Lung microvascular endothelial cell (primary cell): ENCODE measurements around the gene FRG1. TPM values are rescaled to one million over a fixed set of nuclear protein-coding genes. Genes with fewer than 3 reads are reported as not detected.
"Not testable (repeated sequence)": the region's sequence is repeated elsewhere in the genome, so short reads cannot be mapped to it uniquely, and the experiment has no call there.

Source experiments
- DNase-seq, 2 donors: peaks; one replicate each; pipeline versions ENCODE4 v3.0.0 to v3.0.0-alpha.2; 2010; ENCODE audit warnings: low read depth in 2 of 2
- total RNA-seq: library from RNA; depleted of rRNA; stranded (reverse); fragments of >200 nt; gene quantifications from 2 replicates; pipeline ENCODE4 v1.2.1, GENCODE V29; 2014

FRG1 gene
- 21.8 and 24.0 TPM in 2 replicates for total RNA-seq

DNA sequence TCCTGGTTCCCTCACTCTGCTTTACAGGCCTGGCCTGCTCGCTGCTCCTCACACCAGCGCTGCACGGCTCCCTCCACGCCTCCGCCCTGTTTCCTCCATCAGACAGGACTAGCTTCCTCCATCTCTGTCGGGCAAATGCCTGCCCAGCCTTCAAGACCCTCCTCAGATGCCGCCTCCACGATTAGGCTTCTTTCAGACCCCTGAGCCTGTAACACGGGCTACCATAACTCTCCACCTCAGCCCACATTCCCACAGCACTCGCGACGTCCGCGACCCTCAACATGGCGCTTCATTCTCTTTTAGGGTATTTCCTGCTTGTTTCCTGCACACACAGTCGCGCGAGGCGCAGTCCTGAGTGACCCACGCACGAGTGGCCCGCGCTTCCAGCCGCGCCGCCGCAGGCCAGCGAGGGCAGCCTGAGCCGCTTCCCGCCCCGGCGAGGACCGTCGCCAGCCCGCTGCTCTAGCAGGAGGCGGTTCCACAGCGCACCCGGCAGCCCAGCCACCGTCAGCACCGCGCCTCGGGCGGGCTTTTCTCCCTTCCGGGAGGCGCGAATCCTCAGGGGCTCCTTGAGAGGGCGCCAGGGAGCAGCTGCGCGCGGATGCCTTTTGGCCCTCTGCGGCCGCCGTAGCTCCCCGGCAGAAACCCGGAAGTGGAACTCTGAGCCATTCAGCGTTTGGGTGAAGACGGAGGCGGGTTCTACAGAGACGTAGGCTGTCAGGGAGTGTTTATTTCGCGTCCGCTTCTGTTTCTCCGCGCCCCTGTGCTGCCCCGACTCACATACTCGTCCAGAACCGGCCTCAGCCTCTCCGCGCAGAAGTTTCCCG, at the start of gene FRG1:
Gene FRG1 (plus strand): TSS at position 695 of the 827 bp plus-strand sequence. CDS start 138 bp downstream, outside the sequence.
- peak; percentile 96 to 97 for DNase-seq

DNA sequence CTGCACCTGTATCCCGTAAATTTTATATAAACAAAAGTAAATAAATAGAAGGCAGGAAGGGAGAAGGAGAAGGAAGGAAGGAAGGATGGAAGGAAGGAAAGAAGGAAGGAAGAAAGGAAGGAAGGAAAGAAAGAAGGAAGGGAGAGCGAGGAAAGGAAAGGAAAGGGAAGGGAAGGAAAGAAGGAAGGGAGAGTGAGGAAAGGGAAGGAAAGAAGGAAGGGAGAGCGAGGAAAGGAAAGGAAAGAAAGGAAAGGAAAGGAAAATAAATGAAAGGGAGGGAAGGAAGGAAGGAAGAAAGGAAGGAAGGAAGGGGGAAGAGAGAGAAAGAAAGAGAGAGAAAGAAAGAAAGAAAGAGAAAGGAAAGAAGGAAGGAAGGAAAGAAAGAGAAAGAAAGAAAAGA, 43.0 kb upstream of the FRG1 start:
- no peak for DNase-seq

DNA sequence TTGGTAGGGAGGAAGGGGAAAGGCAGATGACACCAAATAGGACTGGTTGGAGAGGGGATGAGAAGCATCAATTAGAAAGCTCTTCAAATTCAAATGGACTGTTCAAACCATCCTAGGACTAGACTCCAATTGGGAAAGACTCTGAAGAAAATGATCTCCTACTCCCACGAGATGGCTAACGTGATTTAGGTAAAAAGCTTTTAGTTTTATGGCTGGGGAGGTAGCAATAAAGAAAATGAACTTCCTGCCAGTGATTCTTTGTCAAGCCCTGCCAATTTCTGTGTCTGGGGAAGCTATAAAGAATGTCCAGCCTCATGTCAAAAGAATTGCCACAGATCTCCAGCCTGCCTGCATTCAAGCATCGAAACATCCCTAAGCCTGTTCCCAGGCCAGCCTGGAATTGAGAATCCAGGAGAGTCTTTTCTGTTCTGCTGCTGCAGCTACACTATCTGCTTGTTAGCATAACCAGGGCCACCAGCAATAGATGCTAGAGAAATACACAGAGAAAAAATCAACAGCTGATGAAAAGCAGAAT, 41.1 kb upstream of the FRG1 start:
- DNase-seq: not testable (repeated sequence)

DNA sequence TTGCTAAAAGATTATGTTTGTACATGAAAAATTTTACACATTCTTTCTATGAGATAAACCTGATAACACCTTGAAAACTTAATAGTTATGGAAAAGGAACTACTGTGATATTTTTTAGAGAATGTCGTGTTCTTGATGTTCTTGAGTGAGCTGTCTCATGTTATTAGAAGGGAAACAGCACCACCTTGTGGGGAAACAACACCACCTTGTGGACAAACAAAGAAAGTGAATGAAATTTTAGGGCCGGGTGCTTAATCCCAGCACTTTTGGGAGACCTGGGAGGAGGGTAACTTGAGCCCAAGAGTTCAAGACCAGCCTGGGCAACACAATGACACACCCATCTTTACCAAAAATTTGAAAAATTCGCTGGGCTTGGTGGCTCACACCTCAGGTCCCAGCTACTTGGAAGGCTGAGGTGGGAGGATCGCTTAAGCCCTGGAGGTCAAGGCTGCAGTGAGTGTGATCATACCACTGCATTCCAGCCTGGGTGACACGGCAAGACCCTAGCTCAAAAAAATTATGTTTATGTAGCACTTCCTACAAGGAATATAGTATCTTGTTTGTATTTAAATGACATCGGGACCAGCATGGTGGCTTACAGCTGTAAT, 36.1 kb upstream of the FRG1 start:
- peak; percentile 70 to 76 for DNase-seq

DNA sequence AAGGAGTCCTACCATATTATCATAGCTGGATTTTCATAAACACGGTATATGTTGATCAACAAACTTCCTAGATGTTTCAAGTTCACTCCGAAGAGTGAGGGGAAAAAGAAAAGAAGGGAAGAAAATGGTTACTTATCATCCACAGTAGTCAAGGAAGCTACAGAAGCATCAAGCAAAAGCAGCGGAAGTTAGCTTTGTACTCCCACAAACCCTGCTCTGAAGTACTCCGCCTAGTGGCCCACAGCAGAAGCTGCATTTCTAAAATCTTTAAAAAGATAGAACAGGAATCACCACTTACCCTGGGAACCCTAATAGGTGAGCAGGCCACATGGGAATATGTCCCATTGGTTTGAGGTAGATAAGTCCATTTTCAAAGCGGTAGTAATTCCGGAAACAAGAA, 28.5 kb upstream of the FRG1 start:
- peak in 1 of 2 donors; percentile 2 for DNase-seq

DNA sequence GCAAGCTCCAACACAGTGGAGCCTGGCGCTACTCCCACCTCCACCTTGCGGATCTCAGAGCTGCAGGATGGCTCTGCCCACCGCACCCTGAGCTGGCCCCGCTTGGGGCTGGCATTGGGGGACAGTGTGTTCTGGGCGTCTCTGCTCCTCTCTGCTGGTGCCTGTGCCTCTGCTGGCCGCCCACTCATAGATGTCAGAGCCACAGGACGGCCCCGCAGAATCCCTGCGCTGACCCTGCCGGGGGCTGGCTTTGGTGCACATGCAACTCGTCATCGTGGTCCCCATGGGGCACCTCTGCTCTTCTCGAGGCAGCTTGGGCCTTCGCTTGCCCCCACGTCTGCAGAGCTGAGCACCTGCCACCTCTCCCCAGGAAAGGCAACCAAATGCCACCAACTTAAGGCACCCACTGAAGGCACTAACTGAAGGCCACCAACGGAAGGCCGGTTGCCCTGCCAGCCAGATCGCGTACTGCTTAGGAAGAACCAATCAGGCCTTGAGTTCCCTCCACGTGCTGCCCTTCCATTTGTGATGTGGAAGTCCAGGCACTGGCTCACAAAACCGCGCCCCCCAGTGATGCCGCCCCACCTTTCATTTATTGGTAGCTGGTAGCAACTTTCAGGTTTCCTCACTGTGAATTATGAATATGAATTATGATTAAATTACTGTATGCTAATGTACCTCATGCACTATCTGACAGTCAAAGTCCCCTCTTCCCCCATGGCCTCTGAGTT, 23.3 kb upstream of the FRG1 start:
- no peak for DNase-seq

DNA sequence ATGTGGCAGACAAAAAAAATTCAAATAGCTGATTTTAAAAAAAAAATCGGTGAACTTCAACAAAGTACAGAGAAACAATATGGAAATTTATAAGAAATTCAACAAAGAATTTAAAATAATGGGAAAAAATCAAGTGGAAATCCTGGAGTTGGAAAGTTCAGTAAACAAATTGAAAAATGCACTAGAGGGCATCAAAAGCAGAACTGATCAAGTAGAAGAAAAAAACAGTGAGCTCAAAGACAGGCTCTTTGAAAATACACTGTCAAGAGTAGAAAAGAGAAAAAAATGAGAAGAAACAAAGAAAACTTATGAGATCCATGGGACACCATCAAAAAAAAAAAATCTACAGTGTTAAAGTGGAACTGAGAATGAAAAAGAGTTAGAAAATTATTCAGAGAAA, 19.6 kb upstream of the FRG1 start:
- no peak for DNase-seq

DNA sequence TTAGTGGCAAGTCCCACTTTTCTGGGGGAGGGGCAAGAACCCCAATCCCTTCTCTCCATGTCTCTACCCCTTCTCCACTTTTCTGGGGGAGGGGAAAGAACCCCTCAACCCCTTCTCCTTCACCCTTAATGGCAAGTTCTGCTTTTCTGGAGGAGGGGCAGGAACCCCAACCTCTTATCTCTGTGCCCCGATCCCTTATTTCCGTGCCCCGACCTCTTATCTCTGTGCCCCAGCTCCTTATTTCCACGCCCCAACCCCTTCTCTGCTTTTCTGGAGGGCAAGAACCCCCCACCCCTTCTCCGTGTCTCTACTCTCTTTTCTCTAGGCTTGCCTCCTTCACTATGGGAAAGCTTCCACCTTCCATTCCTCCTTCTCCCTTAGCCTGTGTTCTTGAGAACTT, 13.9 kb upstream of the FRG1 start:
- not testable (repeated sequence) for DNase-seq

DNA sequence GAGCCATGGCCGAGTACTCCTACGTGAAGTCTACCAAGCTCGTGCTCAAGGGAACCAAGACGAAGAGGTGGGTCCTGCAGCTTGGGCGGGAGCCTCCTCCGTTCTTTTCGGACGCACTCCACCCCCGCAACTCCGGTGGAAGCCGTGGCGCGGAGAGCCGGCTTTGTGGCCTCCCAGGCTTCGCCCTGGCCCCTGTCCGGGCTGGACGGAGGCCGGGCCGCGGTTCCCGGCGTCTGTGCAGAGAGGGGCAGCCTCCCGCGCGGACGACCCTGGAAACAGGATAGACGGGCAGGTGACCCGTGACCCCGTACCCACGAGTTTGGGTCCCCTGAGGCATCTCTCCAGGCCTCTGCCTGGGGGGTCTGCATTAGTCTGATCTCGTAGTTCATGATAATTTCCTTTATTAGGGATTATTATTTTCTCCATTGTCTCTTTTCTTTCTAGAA, 356 bp downstream of the FRG1 start:
- no peak for DNase-seq

DNA sequence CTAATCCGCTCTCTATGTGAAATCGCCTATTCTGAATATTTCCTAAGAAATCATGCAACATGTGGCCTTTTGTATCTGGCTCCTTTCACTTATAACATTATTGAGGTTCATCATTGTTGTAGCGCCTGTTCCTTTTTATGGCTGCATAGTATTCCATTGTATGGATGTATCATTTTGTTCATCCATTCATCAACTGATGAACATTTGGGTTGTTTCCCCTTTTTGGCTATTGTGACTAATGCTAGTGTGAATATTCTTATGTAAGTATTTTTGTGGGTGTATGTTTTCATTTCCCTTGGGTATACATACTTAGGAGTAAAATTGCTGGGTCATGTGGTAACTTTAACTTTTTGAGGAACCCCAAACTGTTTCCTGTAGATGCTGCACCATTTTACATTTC, 1.7 kb downstream of the FRG1 start:
- not testable (repeated sequence) for DNase-seq

DNA sequence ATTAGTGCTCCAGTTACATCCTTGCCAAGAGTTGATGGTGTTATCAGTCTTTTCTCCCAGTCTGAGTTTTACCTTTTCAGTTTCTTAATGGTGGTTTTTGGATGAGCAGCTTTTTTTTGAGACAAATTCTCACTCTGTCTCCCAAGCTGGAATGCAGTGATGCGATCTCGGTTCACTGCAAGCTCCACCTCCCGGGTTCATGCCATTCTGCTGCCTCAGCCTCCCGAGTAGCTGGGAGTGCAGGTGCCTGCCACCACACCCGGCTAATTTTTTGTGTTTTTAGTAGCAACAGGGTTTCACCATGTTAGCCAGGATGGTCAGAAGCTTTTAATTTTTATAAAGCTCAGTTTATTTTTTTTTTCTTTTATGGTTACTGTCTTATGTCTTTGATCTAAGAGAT, 3.4 kb downstream of the FRG1 start:
- DNase-seq: not testable (repeated sequence)

DNA sequence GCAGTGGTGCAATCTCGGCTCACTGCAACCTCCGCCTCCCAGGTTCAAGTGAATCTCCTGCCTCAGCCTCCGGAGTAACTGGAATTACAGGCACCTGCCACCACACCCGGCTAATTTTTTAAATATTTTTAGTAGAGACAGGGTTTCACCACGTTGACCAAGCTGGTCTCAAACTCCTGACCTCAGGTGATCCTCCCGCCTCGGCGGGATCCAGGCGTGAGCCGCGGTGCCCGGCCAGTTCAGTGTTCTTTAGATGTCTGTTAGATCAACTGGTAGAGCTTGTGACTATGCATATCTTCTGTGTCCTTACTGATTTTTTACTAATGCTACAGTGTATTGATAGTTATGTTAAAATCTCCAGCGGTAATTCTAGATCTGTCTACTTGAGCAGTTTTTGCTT, 6.2 kb downstream of the FRG1 start:
- DNase-seq: not testable (repeated sequence)

DNA sequence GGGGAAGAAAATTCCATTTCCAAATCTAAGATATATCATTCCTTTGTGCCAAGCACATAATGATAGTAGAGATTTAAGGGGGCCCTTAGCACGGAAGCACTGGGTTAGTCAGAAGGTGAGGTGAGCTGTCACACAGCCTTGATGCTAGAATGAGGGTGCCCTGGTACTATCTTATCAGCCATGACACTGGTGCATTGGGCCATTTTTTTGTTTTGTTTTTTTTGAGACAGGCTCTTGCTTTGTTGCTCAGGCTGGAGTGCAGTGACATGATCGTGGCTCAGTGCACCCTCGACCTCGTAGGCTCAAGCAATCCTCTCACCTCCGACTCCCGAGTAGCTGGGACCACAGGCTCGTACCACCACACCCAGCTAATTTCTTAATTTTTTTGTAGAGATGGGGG, 7.8 kb downstream of the FRG1 start:
- DNase-seq: not testable (repeated sequence)

DNA sequence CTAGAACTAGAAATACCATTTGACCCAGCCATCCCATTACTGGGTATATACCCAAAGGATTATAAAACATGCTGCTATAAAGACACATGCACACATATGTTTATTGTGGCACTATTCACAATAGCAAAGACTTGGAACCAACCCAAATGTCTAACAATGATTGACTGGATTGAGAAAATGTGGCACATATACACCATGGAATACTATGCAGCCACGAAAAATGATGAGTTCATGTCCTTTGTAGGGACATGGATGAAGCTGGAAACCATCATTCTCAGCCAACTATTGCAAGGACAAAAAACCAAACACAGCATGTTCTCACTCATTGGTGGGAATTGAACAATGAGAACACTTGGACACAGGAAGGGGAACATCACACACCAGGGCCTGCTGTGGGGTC, 28.6 kb downstream of the FRG1 start:
- DNase-seq: not testable (repeated sequence)

DNA sequence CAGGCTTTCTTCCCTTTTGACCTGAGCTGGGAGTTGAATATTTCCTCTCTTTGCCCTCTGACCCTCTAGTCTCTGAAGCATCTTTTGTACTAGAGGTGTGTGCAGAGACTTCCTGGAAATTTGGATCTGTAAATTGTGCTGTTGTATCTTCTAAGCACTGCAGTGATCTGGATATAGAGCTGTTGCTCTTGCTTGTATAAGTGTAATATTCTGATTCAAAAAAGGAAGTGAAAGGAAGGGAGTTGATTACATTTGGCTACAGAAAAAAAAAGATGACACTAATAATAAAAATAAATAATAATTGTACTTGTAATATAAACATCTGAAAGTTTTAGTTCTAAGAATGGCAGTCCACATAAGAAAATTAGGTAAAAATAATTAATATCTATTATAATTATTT, 33.0 kb downstream of the FRG1 start:
- no peak for DNase-seq

DNA sequence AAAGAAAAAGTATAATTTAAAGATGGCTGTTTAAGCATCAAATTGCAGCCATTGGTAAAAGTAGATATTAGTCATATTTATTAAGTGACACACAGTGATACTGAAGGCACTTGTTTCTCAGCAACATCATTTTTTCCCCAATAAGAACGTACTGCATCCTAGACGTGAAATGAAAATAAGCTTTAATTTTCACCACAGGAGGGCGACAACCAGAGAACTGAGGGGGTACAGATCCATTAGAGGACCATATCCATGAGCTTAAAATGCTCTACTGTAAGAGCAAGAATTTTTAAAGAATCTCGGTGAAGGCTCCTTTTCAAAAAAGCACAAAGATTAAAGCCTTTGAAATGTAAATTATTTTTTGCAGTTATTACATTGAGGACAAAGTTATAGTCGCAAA, 33.4 kb downstream of the FRG1 start:
- DNase-seq: peak; percentile 20 to 25

DNA sequence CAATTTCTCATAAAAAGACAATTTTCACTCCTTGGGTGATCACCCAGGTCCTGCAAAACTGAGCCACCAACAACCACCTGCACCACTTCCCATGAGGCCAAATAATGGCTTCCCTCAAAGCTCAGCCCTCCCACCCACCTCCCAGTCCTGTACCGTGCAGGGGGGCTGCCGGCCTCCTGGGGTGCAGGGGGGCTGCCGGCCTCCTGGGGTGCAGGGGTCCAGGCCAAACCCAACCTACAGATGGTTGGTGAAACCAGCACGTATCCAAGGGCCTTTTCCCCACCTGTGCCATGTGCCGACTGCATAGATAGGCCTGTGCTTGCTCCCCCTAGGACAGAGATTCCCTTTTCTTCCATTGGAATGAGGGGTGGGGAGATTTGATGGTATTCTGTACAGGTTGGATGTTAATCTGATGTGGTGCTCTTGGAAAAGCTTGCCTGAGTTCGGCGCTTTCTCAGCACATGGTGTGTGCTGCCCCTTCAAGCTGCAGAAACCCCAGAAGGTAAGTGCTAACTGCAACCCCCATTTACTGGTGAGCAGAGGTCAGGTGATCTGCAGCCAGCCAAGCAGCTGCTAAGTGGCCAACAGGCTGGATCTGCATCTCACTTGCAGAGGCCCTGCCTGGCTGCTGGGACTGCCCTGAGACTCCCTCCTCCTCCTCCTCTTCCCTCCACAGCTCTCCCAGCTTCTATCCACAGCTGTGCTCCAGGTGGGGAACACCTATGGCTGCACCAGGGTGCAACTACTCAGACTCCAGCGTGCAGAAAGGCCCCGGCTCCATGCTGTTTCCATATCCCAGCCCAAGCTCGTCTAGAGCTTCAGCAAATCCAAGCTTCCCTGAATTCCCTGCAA, 38.8 kb downstream of the FRG1 start:
- no peak for DNase-seq

DNA sequence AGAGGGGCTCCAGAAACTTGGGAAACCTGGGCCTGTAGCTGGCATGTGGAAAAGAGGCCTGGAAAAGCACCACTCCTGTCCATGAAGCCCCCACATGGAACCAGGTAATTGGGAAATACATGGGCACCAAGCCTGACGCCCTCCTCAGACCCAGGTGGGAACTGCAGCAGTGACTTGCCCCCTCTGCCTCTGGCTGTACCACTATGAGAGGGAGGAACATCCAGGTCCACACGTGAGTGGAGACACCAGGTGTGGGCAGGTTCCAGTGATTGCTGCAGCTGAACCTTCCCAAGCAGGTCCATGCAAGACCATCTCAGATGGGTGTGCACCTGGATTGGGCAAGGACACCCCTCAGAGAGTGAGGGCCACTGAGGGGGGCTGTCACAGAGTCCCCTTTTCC, 39.6 kb downstream of the FRG1 start:
- not testable (repeated sequence) for DNase-seq

DNA sequence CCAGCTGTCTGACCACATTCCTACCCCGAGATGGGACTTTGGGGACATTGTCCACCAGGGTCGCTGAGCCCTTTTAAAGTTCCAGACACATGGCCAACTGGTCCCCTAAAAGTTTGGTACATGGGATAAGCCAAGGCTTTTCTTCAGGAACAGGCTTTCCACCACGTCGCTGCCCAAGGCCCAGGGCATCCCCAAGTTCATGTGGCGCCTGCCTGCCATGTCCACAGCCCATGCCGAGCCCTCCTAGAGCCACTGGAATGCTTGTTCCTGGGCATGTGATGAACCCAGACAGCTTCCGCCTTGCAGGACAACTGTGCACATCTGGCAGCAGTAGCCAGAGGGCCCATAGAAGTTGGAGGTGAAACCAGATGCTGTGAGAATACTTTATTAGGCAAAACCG, 41.3 kb downstream of the FRG1 start:
- no peak for DNase-seq

DNA sequence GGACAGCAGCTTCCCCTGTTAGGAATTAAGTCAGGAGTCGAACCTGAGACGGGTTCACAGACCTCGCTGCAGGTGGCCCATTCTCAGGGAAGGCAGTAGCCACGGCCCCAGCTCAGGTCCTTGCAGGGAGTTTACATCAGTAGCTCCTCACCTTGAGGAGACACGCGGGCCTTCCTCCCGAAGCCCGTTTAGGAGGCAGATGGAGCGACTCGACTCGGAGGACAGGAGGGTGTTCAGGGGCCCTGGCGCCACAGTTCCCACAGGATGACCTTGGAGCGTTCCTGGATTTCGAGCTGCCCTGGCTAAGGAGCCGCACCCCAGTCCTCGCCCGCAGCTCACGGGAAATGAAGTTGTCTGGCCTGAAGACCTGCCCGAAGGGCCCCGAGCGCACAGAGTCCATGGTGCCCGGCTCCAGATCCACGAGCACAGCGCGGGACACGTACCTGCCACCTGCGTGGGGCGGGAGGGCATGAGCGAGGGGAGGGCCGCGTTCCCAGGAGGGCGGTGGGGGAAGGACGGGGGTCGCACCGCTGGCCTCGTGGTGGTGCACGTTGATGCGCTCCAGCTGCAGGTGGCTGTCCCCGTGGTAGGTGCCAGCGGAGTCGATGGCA, 43.3 kb downstream of the FRG1 start:
- DNase-seq: not testable (repeated sequence)

DNA sequence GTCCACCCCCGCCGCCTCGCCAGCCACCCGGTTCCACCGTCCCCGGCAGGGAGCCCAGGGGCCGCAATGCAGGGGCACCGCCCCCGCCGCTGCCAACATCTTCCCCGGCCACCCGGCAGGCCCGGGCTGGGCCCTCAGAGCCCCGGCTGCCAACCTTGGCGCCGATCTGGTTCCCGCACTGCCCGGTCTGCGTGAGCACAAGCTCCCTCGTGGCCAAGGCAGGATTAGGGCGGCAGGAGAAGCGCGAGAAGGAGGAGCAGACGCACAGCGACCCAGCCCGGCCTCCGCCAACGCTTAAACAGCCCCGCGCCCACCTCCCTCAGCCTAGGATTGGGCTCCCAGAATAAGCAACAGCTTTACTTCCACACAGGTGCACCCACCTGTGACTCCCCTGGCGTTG, 44.0 kb downstream of the FRG1 start:
- DNase-seq: not testable (repeated sequence)
